A549 (cell line): ENCODE measurements around the gene SLC35E4. TPM values are rescaled to one million over a fixed set of nuclear protein-coding genes. Genes with fewer than 3 reads are reported as not detected.

Experiments used
- ATAC-seq, 2 experiments: fragments of 200-7000 bp in 1 of 2; fragments of >200 bp in 1 of 2; cut with Nextera tagmentation in 1 of 2; cut with Tn5 transposase in 1 of 2; 3 replicates each; pipeline versions ENCODE4 v1.8.0 to v1.9.1; 2018 to 2020; ENCODE audit warnings: mild to moderate bottlenecking in 1 of 2, moderate library complexity in 1 of 2
- CTCF ChIA-PET: fragments of 300-600 bp; sonication (Branson Sonifier 250); formaldehyde crosslinking; extraction: SDS; loops from one replicate; lab custom pipeline; 2021; ENCODE audit warnings: antibody characterized with exemption, inconsistent platforms; lab: Yijun Ruan, JAX
- POLR2A ChIA-PET: fragments of 350-600 bp; formaldehyde crosslinking; extraction: SDS; loops from one replicate; lab custom pipeline; 2021; ENCODE audit warnings: antibody characterized with exemption, inconsistent platforms; lab: Yijun Ruan, JAX
- DNase-seq, 2 experiments: peaks; one replicate each; pipeline versions ENCODE4 v3.0.0 to v3.0.0-alpha.2; 2011 to 2016; ENCODE audit warnings: low read depth in 1 of 2, low spot score in 1 of 2
- FAIRE-seq: peaks from 2 replicates; lab custom pipeline; 2011; peaks lifted over from hg19 to GRCh38; lab: Jason Lieb, UNC
- H3K27ac ChIP-seq, 2 experiments: fragments of >200 bp; sonication (Bioruptor Twin); formaldehyde crosslinking; 3 replicates each; pipeline ENCODE4 v1.5.1; 2016 to 2017
- H3K4me1 ChIP-seq: fragments of >200 bp; sonication (Bioruptor Twin); formaldehyde crosslinking; 3 replicates; pipeline ENCODE4 v1.6.1; 2016
- H3K4me2 ChIP-seq: fragments of >200 bp; sonication (Bioruptor Twin); formaldehyde crosslinking; 3 replicates; pipeline ENCODE4 v1.6.1; 2016
- H3K4me3 ChIP-seq: fragments of >200 bp; sonication (Bioruptor Twin); formaldehyde crosslinking; 3 replicates; pipeline ENCODE4 v1.5.1; 2016
- H3K9me3 ChIP-seq: fragments of >200 bp; sonication (Bioruptor Twin); formaldehyde crosslinking; 3 replicates; pipeline ENCODE4 v1.6.1; 2016
- BHLHE40 ChIP-seq: IDR thresholded peaks from 2 replicates; pipeline ENCODE4 v1.6.1; 2012; ENCODE audit warnings: low read depth, low read length, inconsistent platforms
- CBX8 ChIP-seq: fragments of 200-600 bp; sonication (generic); IDR thresholded peaks from 2 replicates; pipeline ENCODE4 v1.6.1; 2016
- EHF ChIP-seq: fragments of 250-450 bp; sonication (Bioruptor Pico); IDR thresholded peaks from 2 replicates; pipeline ENCODE4 v1.5.0; 2020; ENCODE audit warnings: mild to moderate bottlenecking
- EP300 ChIP-seq, 2 experiments: fragments of >200 bp; sonication (Bioruptor Twin); formaldehyde crosslinking; IDR thresholded peaks; 2 replicates in 1 of 2; 3 replicates in 1 of 2; pipeline ENCODE4 v1.6.1; 2016 to 2017
- ESRRA ChIP-seq: fragments of 150-350 bp; IDR thresholded peaks from 2 replicates; pipeline ENCODE4 v1.6.1; 2014; ENCODE audit warnings: mild to moderate bottlenecking, low read length, borderline replicate concordance
- FOSB ChIP-seq: fragments of 250-450 bp; sonication (Bioruptor Pico); IDR thresholded peaks from 2 replicates; pipeline ENCODE4 v1.5.0; 2020; ENCODE audit warnings: mild to moderate bottlenecking, moderate library complexity
- FOXS1 ChIP-seq: fragments of 250-450 bp; sonication (Bioruptor Pico); IDR thresholded peaks from 2 replicates; pipeline ENCODE4 v1.5.0; 2020; ENCODE audit warnings: mild to moderate bottlenecking, moderate library complexity
- GATA3 ChIP-seq: IDR thresholded peaks from 2 replicates; pipeline ENCODE4 v1.6.1; 2012; ENCODE audit warnings: borderline replicate concordance
- HEYL ChIP-seq: fragments of 250-450 bp; sonication (Bioruptor Pico); IDR thresholded peaks from 2 replicates; pipeline ENCODE4 v1.8.0; 2021; ENCODE audit warnings: mild to moderate bottlenecking, moderate library complexity
- HOXB13 ChIP-seq: fragments of 250-450 bp; sonication (Bioruptor Pico); IDR thresholded peaks from 2 replicates; pipeline ENCODE4 v1.5.0; 2020; ENCODE audit warnings: low read depth, mild to moderate bottlenecking, moderate library complexity
- HOXB5 ChIP-seq: fragments of 250-450 bp; sonication (Bioruptor Pico); IDR thresholded peaks from 2 replicates; pipeline ENCODE4 v1.5.0; 2020; ENCODE audit warnings: mild to moderate bottlenecking, moderate library complexity
- JUN ChIP-seq, 2 experiments: fragments of >200 bp; sonication (Bioruptor Twin); formaldehyde crosslinking; IDR thresholded peaks; 2 replicates in 1 of 2; 3 replicates in 1 of 2; pipeline ENCODE4 v1.6.1; 2016 to 2017
- JUNB ChIP-seq: fragments of >200 bp; sonication (Bioruptor Twin); formaldehyde crosslinking; IDR thresholded peaks from 2 replicates; pipeline ENCODE4 v1.6.1; 2016
- KDM1A ChIP-seq: fragments of 200-600 bp; sonication (generic); IDR thresholded peaks from 2 replicates; pipeline ENCODE4 v1.6.1; 2016; ENCODE audit warnings: low read depth, mild to moderate bottlenecking
- MAFK ChIP-seq: fragments of 450-650 bp; IDR thresholded peaks from 2 replicates; pipeline ENCODE4 v1.6.1; 2014; ENCODE audit not compliant: partially characterized antibody
- MAZ ChIP-seq: fragments of 150-350 bp; IDR thresholded peaks from 2 replicates; pipeline ENCODE4 v1.6.1; 2014; ENCODE audit warnings: antibody characterized with exemption, low read depth, low read length, borderline replicate concordance
- MYC ChIP-seq: IDR thresholded peaks from 2 replicates; pipeline ENCODE4 v1.6.1; 2012; ENCODE audit warnings: mild to moderate bottlenecking, inconsistent platforms, low read length, improper control_type of control experiment, borderline replicate concordance
- NPAS2 ChIP-seq: fragments of 250-450 bp; sonication (Bioruptor Pico); IDR thresholded peaks from 2 replicates; pipeline ENCODE4 v1.8.0; 2022; ENCODE audit warnings: mild to moderate bottlenecking, moderate library complexity, borderline replicate concordance
- NR3C1 ChIP-seq: fragments of >200 bp; sonication (Bioruptor Twin); formaldehyde crosslinking; IDR thresholded peaks from 3 replicates; pipeline ENCODE4 v1.6.1; 2017
- PHF8 ChIP-seq: fragments of 200-600 bp; sonication (generic); IDR thresholded peaks from 2 replicates; pipeline ENCODE4 v1.6.1; 2016; ENCODE audit warnings: low read depth, mild to moderate bottlenecking, antibody characterized with exemption, moderate library complexity, borderline replicate concordance
- POLR2AphosphoS2 ChIP-seq: conservative IDR thresholded peaks from 2 replicates; pipeline ENCODE4 v1.6.1; 2012; ENCODE audit warnings: low read length, improper control_type of control experiment, inconsistent platforms
- SMC3 ChIP-seq: fragments of >200 bp; sonication (Bioruptor Twin); formaldehyde crosslinking; IDR thresholded peaks from 3 replicates; pipeline ENCODE4 v1.6.1; 2018; ENCODE audit warnings: inconsistent platforms
- TP53 ChIP-seq: fragments of 250-450 bp; sonication (Bioruptor Pico); IDR thresholded peaks from 2 replicates; pipeline ENCODE4 v1.5.0; 2021; ENCODE audit warnings: mild to moderate bottlenecking, moderate library complexity
- ZC3H11A ChIP-seq: fragments of 450-650 bp; IDR thresholded peaks from 2 replicates; pipeline ENCODE4 v1.6.1; 2014; ENCODE audit warnings: antibody characterized with exemption, mild to moderate bottlenecking
- ZFP36 ChIP-seq: fragments of 450-650 bp; IDR thresholded peaks from 2 replicates; pipeline ENCODE4 v1.6.1; 2014; ENCODE audit warnings: borderline replicate concordance; ENCODE audit not compliant: partially characterized antibody
- WGBS: methylation state at CpG from one replicate; pipeline ENCODE4 v1.1.6; 2017; ENCODE audit errors: missing lambda C conversion rate; 5-methylcytosine and 5-hydroxymethylcytosine counted together
- polyA plus RNA-seq, 4 experiments: library from polyadenylated mRNA; depleted of rRNA in 3 of 4; stranded (reverse); fragments of >200 nt; fragmentation: RNase III in 1 of 4; extraction: RNeasy Plus Mini Kit Qiagen cat#74134 plus additional on column Dnase treatment in 1 of 4; gene quantifications; 2 replicates in 3 of 4; 3 replicates in 1 of 4; pipeline ENCODE4 v1.2.3, GENCODE V29; 2011 to 2017
- TF ChIP-seq, protein P1 (sequence below): fragments of 250-450 bp; sonication (Bioruptor Pico); IDR thresholded peaks from 2 replicates; pipeline ENCODE4 v1.5.0; 2021; ENCODE audit warnings: mild to moderate bottlenecking, moderate library complexity, borderline replicate concordance
- TF ChIP-seq, protein P2 (sequence below): IDR thresholded peaks from 2 replicates; pipeline ENCODE4 v1.6.1; 2012
- TF ChIP-seq, protein P3 (sequence below): fragments of >200 bp; sonication (Bioruptor Twin); formaldehyde crosslinking; IDR thresholded peaks from 3 replicates; pipeline ENCODE4 v1.6.1; 2016
- TF ChIP-seq, protein P4 (sequence below): fragments of 250-450 bp; sonication (Bioruptor Pico); IDR thresholded peaks from 2 replicates; pipeline ENCODE4 v1.5.0; 2020; ENCODE audit warnings: low read depth, mild to moderate bottlenecking, moderate library complexity

The SLC35E4 gene
- polyA plus RNA-seq, 2 of the 4 experiments (the other 2 are of a cell fraction), result 2.0 to 3.3 TPM

DNA sequence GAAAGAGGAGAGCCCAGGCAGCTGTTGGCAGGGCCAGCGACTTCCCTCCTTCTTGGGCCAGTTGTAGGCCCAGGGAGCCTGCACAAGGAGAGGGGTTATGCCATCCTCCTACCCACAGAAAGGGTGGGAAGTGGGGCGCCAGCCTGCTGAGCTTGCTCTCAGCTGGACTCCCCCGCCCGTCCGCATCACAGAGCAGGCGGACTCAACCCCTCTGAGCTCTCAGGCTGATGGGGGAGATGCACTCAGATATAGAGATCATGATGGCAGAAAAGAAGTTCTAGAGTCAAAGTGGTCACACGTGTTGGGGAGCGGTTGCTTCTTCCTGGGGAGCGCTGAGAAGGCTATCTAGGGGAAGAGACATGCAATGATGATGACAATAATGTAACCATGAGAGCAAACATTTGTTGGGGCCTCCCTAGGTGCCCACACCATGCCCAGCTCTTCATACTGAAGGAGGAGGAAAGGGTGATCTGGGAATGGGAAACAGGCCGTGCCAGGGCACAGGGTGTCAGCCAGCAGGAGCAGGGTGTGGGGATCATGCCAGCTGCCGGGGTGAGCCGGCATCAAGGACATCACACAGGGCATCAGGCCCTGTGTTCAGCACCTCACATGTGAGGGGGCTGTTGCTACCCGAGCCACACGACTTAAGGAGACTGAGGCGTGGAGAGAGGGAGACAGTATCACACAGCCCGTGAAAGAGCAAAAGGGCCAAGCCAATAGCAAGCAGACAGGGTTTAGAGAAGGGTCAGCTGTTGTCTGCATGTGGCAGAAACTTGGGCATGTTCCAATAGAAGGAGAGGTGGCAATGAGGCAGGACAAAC is 7.7 kb downstream of the SLC35E4 start:
- WGBS, result 95% methylated on average over 14 of the region's 16 CpGs
- ChIA-PET POLR2A (no interaction called here), CTCF (interaction anchor here (0.8 to 2.3 kb wide), 4 partner anchors 9 to 112 kb away, joined by 3 to 12 read pairs (median 4); partner anchors contain the start of genes OSBP2 and SLC35E4)
- Histone ChIP-seq H3K9me3 (no peaks in the 10 kb centered on the region), H3K4me3 (no peak overlapping the region), H3K4me1 (no peaks in the 10 kb centered on the region), H3K4me2 (no peak overlapping the region), H3K27ac (no peak overlapping the region)
- no peak for ATAC-seq
- TF ChIP-seq ZC3H11A (no peak), ESRRA (no peak), NPAS2 (CRISPR knock-in tag) (no peak), HOXB5 (CRISPR knock-in tag) (no peak), ZFP36 (no peak), JUN (IDR thresholded peaks at IDR 0.05) (no peak)
- TF ChIP-seq, protein P1, sequence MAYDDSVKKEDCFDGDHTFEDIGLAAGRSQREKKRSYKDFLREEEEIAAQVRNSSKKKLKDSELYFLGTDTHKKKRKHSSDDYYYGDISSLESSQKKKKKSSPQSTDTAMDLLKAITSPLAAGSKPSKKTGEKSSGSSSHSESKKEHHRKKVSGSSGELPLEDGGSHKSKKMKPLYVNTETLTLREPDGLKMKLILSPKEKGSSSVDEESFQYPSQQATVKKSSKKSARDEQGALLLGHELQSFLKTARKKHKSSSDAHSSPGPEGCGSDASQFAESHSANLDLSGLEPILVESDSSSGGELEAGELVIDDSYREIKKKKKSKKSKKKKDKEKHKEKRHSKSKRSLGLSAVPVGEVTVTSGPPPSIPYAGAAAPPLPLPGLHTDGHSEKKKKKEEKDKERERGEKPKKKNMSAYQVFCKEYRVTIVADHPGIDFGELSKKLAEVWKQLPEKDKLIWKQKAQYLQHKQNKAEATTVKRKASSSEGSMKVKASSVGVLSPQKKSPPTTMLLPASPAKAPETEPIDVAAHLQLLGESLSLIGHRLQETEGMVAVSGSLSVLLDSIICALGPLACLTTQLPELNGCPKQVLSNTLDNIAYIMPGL, result no peak
- no peak for DNase-seq
- no peak for FAIRE-seq

DNA sequence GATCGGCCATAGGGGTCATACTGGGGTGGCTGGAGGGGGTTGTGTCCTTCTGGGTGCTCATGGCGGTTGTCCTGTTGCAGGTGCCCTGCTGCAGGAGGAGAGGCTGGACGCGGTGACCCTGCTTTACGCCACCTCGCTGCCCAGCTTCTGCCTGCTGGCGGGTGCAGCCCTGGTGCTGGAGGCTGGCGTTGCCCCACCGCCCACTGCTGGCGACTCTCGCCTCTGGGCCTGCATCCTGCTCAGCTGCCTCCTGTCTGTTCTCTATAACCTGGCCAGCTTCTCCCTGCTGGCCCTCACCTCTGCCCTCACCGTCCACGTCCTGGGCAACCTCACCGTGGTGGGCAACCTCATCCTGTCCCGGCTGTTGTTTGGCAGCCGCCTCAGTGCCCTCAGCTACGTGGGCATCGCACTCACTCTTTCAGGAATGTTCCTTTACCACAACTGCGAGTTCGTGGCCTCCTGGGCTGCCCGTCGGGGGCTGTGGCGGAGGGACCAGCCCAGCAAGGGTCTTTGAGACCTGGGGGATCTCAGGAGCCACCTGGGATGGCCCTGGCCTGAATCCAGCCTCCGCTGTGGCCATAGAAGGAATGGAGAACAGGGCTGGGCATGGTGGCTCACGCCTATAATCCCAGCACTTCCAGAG is 11.1 kb downstream of the SLC35E4 start:
- FAIRE-seq (no peak), ATAC-seq (no peak), DNase-seq (no peak)
- POLR2A ChIA-PET, result no interaction called here
- Histone ChIP-seq H3K27ac (no peak overlapping the region), H3K4me3 (no peak overlapping the region), H3K4me1 (no peaks in the 10 kb centered on the region), H3K4me2 (no peak overlapping the region), H3K9me3 (no peaks in the 10 kb centered on the region)
- CTCF ChIA-PET, result interaction anchor here (0.9 to 1.9 kb wide), 4 partner anchors 9 to 109 kb away, joined by 3 to 13 read pairs (median 6); partner anchors contain the start of gene SLC35E4
- WGBS, result 94% methylated on average over 6 of the region's 25 CpGs
- TF ChIP-seq, protein P2, sequence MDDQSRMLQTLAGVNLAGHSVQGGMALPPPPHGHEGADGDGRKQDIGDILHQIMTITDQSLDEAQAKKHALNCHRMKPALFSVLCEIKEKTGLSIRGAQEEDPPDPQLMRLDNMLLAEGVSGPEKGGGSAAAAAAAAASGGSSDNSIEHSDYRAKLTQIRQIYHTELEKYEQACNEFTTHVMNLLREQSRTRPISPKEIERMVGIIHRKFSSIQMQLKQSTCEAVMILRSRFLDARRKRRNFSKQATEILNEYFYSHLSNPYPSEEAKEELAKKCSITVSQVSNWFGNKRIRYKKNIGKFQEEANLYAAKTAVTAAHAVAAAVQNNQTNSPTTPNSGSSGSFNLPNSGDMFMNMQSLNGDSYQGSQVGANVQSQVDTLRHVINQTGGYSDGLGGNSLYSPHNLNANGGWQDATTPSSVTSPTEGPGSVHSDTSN, result no peak
- TF ChIP-seq NPAS2 (CRISPR knock-in tag) (no peak), HOXB5 (CRISPR knock-in tag) (no peak), HOXB13 (CRISPR knock-in tag) (no peak), MAFK (no peak), CBX8 (no peak), MYC (no peak), JUNB (no peak), BHLHE40 (no peak), HEYL (CRISPR knock-in tag) (no peak), GATA3 (no peak), ZFP36 (no peak), FOSB (CRISPR knock-in tag) (no peak)
- TF ChIP-seq, protein P3, sequence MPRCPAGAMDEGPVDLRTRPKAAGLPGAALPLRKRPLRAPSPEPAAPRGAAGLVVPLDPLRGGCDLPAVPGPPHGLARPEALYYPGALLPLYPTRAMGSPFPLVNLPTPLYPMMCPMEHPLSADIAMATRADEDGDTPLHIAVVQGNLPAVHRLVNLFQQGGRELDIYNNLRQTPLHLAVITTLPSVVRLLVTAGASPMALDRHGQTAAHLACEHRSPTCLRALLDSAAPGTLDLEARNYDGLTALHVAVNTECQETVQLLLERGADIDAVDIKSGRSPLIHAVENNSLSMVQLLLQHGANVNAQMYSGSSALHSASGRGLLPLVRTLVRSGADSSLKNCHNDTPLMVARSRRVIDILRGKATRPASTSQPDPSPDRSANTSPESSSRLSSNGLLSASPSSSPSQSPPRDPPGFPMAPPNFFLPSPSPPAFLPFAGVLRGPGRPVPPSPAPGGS, result no peak

DNA sequence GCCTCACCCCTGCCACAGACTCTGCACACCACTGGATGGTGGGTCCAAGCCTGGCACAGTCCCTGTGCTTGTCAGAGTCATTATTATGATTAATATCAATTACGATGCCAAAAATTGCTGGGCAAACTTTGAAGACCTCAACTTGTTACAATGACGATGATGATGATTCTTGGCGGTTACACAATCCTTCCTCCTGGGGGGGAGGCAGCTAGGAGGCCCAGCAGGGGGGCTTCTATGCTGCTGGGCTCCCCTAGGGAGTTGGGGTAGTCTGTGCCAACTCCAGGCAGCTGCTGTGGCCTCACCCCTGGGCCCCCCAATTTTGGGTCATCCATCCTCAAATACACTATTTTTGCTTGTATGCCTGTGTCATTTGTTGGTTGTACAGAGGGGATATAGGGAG is 12.0 kb downstream of the SLC35E4 start:
- H3K4me3 ChIP-seq, result no peak overlapping the region
- no peaks in the 10 kb centered on the region for H3K4me1 ChIP-seq
- ATAC-seq (no peak), DNase-seq (no peak), FAIRE-seq (no peak)
- no peak overlapping the region for H3K27ac ChIP-seq
- no peak overlapping the region for H3K4me2 ChIP-seq
- WGBS, result 97% methylated on average over 3 of the region's 3 CpGs
- ChIA-PET POLR2A (no interaction called here), CTCF (interaction anchor here (1.7 kb wide), 1 partner anchor 15 kb away, joined by 3 read pairs; no protein-coding TSS in a partner anchor)
- no peaks in the 10 kb centered on the region for H3K9me3 ChIP-seq
- no peak for TF ChIP-seq KDM1A
- TF ChIP-seq POLR2AphosphoS2, result no peak
- TF ChIP-seq EHF, result no peak
- no peak for TF ChIP-seq NPAS2 (CRISPR knock-in tag)
- TF ChIP-seq EP300 (IDR thresholded peaks at IDR 0.05), result no peak
- TF ChIP-seq JUNB, result no peak
- TF ChIP-seq FOXS1 (CRISPR knock-in tag), result no peak
- TF ChIP-seq SMC3, result no peak
- TF ChIP-seq, protein P4, sequence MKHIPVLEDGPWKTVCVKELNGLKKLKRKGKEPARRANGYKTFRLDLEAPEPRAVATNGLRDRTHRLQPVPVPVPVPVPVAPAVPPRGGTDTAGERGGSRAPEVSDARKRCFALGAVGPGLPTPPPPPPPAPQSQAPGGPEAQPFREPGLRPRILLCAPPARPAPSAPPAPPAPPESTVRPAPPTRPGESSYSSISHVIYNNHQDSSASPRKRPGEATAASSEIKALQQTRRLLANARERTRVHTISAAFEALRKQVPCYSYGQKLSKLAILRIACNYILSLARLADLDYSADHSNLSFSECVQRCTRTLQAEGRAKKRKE (CRISPR knock-in tag), result no peak
- no peak for TF ChIP-seq TP53
- no peak for TF ChIP-seq MAZ
- TF ChIP-seq PHF8, result no peak
- no peak for TF ChIP-seq NR3C1
- no peak for TF ChIP-seq HOXB5 (CRISPR knock-in tag)
